GM21381 (cell line): ENCODE measurements around the gene FOXP4.

ENCODE experiments used
- ATAC-seq: cut with Tn5 transposase; IDR thresholded peaks from one replicate; pipeline ENCODE4 v1.9.1; 2021; ENCODE audit warnings: mild to moderate bottlenecking, moderate library complexity; ENCODE audit not compliant: unreplicated experiment

Gene FOXP4

DNA sequence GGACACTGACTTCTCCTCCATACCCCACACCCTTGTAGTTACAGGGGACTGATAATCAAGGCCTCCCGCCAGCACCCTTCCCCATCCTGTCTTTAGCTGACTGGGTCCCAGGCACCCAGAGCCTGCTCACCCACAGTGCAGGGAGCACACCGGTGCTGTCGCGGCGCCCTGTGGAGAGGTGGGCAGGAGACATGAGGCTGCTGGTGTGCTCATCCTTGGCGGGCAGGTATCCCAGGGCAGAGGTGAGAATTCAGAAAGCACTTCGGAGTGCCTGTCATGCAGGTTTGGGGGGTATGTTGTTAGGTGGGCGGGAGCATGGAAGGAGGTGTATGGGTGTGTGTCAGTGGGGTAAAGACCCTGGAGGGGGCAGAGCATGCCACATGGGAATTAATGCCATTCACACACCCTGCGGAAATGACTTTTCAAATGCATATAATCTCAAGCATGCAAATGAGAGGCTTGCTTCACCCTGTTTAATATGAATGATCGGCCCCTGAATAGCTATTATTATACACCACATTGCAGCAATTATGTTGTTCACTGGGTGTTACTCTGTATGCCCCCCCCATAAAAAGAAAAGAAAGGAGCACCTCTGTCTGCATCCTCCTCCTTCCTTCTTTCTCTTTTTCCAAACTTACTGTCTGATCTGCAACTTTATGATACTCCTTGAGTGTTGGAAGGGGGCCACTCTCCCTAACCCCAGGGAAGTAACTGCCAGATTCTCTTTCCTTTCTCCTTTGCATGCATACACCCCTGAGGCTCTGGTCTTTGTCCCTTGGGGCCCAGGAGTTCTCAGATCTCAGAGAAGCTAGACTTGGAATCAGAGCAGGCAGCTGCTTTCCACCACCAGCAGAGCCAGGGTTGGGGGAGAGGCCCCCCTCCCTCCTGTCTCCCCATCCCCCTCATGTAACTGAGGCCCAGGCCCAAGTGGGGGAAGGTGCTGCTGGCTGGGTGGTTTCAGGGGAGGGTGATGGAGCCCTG, 16.0 kb downstream of the FOXP4 start:
- no peak for ATAC-seq

DNA sequence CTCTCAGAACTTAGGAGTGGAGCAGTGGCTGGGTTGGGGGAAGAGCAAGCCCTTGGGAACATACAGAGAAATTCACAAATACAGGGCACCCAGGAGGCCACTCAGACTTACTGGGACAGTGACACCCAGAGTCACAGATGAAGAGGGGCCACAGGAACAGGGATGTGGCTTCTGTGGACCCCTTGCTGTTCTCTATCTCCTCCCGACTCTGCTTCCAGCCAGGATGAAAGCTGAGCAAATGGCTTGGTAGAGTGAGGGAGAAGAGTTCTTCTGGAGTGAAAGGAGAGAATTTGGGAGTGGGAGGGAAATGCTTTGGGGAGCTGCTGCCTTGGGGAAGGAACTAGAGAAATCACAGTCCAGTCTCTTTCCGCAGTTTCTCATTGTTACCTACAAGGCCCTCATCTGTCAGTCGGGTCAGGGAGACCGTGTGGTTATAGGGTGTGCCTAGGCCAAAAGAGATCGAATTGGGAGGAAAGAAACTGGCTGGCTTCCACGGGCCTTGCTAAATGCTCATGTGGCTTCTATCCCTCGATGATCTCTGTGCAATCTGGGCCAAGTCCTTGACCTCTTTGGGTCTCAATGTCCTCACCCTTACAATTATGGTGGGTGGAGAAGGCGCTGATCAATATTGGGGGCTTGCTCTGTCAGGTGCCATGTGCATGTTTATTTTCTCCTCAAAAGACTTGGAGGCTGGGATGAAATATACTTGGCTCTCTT, 17.0 kb downstream of the FOXP4 start:
- no peak for ATAC-seq

DNA sequence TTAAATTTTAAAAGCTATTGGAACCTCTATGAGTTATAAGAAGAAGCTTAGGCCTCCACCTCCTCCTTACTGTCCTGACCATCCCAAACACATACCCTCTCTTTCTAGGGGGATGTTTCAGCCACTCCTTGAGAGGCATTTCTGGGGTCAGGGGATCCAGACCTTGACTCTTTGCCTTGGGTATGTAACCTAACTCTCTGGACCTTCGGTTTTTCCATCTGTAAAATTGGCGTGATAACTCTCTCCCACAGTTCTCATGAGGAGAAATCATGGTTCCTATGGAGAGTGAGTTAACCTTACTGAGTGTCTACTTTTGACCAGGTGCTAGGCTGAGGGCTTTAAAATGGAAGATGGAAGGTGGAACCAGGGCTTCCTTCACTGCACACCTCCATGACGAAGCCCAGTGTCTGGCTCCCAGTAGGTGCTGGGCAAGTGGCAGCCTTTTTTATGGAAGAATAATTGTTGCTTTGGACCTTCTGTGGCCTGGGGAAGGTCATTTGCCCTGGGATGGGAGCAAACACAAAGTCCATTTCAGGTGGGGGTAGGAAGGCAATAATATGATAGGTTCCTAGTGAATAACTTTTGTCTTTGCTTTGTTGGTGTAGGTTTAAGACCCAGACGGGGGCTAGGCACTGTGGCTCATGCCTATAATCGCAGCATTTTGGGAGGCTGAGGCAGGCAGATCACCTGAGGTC, 18.4 kb downstream of the FOXP4 start:
- ATAC-seq, result no peak

DNA sequence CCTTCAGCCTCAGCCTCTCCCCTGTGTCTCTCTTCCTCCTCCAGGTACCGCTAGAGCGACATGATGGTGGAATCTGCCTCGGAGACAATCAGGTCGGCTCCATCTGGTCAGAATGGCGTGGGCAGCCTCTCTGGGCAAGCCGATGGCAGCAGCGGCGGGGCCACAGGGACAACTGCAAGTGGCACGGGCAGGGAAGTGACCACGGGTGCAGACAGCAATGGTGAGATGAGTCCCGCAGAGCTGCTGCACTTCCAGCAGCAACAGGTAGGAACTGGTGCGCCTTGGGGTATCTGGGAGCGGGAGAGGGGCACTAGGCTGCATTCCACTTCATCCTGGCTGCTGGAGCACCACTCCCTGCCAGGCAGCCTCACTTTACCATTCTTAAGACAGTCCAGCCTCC, 19.5 kb downstream of the FOXP4 start:
- no peak for ATAC-seq

DNA sequence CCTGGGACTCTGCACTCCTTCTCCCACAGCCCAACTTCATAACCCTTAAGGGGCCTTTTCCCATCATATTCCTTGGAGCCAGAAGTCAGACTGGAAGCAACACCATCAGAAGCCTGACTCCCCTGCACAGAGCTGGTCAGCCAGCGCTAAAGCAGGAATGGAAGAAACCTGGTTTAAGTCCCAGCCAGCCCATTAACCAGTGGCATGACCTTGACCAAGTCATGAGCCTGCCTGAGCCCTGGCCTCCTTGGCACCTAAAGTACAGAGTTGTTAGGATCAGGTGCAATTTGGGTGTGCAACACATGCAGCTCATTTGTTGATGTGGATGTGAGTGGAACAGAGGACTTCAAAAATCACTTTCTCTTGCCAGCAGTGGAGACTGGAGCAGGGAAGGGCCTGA, 20.8 kb downstream of the FOXP4 start:
- ATAC-seq, result no peak

DNA sequence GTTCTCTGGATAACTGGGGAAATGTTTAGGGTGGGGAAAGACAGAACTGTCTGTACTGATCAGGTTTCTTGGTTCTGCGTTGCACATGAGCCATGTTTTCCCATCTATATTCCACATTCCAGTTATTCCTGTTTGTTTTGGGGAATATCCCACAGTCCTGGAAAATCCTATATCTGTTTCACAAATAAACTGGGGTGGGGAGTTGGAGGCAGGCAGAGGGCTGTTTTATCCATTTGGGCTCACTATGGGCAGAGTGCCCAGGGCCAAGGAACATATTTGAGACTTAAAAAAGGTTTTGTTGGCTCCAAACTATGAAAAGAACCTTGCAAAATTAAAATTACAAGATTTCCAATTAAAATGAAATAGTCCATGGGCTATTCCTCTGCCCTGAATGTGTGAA, 21.5 kb downstream of the FOXP4 start:
- ATAC-seq, result no peak

DNA sequence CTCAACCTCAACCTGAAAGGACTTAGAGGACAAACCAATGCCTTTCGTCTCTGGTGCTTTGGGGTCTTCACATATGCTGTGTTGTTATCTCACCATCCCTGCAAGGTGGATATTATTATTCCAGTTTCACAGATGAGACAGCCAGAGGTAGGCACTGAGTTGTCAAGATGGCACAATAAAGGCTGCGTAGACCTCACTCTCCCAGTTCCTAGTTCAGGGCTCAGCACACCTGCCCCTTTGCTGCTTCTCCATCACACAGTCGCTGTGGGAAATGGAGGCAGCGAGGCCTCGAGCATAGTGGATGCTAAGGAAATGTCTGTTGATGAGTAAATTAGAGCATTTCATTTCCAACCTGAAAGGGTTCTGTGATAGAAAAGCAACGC, 22.0 kb downstream of the FOXP4 start:
- no peak for ATAC-seq

DNA sequence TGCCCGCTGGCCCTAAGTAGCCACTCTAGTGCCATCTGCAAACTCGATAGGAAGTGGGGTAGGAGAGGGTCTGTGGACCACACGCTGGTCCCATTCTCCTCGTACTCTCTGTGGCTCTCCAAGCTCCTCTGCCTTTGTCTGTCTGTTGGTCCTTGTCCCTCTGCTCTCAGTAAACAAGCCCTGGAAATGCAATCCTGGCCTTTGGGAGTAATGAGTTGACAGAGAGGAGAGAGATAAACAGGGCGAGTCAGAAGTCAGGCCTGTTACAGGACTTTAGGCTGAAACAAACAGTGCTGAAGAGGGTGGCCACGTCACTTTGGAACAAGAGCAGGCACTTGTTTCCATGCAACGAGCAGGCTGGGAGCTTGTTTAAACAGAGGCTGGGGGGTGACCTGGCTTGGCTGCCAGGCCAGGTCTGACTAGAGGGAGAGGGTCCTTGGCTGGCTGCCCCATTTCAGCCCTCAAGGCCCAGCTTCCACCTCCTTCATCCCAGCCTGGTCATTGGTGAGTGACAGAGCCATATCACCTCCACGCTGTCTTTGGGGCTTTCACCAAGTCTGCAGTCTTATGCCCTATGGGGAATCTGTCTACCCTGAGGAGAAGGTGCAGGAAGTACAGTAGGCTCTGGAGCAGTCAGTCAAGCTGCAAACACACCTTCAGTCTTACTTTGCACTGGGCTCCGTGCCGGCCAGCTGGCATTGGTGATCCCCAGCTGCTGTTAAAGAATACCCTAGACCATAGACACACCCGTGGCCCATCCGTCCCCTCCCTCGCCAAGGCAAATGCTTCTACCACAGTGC, 22.6 kb downstream of the FOXP4 start:
- no peak for ATAC-seq

DNA sequence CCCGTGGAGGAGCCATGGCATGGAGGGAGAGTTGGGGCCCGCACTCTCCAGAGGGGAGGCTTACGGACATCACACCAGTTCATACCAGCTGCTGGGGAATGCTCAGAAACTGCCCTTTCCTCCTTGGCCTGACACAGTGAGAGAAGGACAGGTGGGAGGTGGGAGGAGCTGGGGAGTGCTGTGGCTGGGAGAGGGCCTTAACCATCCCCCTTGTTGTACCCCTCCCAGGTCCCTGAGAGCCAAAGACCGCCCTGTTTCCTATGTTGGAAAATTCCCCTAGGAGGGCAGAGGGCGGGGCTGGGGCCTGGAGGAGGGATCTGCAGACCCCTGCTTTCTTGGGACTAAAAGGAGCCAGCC, 24.1 kb downstream of the FOXP4 start:
- ATAC-seq, result no peak

DNA sequence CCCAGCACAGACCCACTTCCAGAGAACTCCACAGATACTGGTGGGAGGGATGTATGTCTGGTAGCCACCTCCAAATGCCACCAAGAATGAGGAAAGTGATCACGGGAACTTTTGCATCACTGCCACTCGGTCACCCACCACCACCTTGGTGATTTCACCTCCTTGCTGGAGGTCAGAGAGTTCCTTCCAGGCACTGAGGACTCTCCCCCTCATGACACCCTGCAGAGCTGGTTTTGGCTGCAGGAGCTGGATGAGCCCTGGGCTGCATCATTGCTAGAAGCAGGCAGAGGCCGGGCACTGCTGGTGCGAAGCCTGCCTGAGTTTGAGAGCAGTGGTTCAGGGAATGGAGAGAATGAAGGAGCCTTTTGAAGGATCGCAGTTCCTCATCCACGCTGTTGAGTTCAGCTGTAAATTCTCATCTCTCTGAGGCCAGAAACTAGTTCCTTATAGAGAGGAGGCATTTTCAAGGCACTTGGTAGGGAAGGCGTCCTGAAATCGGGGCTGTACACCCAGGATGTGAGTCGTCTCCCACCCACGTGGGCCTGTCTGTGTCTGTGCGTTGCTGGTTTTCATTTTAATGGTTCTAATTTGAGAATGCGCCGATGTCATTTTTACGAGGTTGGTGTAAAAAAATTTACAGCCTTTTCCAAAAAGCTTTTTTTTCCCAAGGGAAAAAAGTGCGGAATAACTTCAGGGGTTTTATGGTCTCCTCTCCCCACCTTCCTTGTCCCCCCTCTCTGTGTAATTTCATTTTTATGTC, 25.0 kb downstream of the FOXP4 start:
- no peak for ATAC-seq

DNA sequence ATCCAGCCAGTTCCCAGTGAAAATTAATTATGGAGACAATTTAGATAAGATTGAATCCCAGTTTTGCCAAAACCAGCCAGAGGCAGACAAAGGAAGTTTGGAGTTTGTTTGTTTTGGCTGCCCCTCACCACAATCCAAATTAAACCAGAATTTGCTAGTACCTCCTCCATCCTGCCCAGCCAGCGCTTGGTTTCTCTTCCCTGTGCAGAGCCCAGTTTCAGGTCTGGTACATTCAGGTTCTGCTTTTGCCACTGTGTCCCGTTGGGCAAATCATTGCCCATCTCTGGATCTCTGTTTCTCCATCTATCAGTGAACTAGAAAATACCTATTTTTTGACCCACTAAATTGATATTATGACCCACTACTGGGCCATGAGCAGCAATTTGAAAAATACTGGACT, 26.4 kb downstream of the FOXP4 start:
- ATAC-seq, result no peak

DNA sequence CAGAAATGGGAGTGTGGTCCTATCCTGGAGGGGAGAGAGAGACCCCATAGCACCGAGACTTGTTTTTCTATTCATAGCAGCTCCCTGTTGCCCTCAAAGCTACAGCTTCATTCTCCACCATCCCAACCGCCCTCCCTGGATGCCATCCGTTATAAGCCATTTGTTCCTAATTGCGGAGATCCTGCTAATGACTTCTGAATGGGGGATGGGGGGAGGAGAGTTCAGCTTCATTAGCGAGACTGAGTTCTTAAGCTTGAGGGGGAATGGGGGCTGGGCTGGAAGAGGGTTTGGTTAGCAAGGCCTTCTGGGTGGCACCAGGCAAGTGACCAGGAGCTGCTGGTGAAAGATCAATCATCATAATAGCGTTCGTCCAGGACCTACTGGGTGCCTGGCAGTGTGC, 27.1 kb downstream of the FOXP4 start:
- no peak for ATAC-seq

DNA sequence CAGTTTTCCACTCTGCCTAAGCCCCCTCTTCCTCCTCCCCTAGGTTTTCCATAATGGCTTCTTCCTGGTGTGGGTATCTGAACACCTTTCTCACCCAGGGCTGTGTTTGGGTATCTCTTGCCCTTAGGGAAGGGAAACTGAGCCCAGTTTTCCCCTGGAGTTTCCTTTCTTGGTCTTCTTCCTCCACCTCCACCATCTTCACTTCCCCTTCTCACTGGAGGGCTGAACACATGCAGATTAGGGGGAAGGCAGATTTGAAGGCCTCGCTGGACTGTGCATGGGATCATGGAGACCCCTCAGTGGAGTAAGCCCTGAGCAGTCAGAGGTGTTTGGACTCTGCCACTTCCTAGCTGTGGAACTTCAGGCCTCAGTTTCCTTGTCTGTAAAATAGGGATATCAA, 27.8 kb downstream of the FOXP4 start:
- no peak for ATAC-seq

DNA sequence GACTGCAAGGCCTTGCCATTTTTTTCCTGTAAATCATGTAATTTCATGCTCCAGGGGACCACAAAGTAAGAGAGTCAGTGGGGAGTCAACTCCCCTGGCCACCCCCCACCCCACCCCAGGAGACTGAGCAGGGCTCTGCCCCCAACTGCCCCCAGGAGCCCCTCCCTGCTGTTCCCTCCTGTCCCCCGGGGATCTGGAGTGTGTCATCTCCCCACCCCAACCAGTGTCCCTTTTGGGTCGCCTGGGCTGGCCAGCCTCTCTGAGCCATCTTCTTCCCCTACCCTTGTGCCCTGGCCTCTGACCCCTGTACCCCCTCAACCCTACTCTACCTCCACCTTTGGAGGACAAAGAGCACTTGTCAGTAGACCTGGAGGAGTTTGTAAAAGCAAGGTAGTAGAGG, 29.4 kb downstream of the FOXP4 start:
- no peak for ATAC-seq

DNA sequence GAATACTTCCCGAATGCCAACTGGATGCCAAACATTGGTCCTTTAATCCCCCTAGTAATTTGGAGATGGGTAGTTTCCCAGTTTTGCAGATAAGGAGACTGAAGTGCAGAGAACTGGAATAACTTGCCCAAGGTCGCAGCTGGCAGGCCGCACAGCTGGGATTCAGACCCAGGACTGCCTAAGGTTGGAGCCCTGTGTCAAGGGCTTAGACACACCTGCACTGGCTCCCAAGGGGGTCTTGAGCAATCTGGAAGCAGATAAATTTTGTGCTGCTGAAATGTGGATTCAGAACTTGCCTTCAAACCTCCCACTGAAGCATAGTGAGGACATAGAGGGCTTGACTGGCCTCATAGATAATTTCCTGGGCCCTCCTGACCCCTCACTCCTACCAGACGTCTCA, 30.5 kb downstream of the FOXP4 start:
- ATAC-seq, result no peak

DNA sequence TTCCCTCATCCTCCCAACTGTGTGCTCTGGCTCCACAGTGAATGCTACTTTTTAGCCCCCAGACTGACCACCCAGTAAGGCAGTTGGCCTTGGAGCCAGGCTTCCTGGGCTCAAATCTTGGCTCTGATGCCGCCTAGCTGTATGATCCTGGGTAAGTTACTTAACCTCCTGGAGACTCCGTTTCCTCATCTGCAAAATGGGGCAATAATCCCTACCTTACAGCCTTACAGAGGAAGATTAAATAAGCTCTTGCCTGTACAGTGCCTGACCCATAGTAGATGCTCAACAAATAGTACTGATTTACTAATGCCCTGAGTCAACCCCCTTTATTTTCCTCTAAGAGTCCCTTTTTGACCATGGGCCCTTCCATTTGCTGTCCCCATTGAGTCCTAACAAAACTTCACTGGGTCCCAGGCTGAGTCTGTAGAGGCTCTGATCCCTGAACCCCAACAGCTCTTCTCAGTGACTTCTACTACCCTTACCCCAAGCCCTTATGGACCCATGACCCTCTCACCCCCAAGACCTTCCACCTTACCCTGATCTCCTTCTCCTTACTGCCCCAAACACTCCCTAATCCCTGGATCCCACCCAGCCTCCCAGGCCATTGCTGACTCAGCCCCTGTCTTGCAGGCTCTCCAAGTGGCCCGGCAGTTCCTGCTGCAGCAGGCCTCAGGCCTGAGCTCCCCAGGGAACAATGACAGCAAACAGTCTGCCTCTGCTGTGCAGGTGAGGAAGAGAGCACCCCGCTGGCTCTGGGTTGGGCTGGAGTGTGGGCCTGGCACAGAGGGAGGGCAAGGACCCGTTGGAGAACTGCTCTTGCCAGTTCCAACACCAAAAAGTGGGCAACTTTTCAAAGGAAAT, 31.4 kb downstream of the FOXP4 start:
- ATAC-seq, result no peak

DNA sequence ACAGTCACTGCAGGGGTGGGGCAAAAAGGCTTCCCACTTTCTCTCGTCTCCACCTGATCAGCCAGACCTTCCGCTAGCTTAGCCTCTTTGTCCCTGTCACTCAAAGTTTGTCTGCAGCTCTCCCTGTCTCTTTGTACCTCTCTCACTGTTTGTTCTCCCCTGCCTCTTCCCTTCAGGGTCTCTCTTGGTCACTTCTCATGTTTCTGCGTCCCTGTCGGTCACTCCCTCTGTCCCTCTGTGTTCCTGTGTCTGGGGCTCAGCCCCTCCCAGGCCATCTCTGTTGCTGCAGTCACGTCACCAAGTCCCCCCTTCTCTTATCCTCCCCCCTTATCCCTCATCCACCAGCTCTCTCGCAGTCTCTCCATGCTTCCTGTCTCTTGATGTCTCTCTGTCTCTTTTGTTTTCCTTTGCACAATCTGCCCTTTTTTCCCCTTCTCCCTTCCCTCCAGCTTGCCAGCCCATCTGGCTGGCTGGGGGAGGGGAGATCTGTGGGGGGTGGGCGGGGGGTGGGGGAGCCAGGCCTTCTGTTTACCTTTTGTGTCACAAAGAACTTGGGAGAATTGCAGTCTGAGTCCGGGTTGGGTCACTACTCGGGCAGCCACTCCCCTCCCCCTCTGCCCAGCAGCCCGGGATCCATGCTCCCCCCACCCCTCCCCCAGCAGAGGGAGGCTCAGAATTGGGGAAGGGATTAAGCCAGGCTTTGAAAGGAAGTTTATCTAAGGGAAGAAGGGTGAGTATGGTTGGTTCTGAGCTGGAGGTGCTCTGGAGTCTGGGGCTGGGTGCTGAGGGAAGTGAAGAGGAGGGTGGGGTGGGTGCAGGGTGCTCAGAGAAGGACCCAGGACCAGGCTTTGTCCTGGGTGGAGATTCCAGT, 32.3 kb downstream of the FOXP4 start:
- ATAC-seq, result no peak

DNA sequence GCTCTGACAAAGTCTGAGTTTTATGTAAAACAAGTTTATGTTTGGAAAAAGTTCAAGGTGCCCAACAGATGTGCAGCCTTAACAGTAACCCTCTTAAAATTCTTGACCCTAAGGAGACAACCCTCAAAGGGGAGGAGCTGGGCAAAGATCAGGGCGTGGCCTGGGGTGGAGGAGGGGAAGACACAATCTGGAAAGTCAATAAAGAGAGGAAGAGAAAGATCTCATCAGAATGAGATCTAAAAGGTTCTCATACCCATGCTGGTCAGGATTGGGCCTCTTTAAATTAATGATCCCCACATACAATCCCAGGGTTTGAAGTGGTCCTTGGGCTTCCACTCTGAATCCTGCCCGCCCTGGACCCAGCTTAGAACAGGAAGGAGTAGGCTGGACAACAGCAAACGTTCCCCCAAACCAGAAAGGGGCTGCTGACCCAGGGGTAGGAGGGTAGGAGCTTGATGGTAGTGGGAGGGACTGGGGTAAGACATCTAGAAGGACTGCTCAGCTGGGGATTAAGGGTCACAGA, 33.0 kb downstream of the FOXP4 start:
- ATAC-seq, result no peak
